ENCODE data around the gene WSB1.

GRCh38 chr17:27338536-27338985 is 44.6 kb downstream of the WSB1 start:
- no peak for TF ChIP-seq CTCF (IDR thresholded peaks at IDR 0.05)
- TF ChIP-seq EZH2 (IDR thresholded peaks at IDR 0.05): no peak
- no peak for TF ChIP-seq EZH2phosphoT487 (IDR thresholded peaks at IDR 0.05)

Measured in neural progenitor cell (in vitro differentiated cells).